ENCODE results near the gene DNMT1. TPM values are rescaled to one million over a fixed set of nuclear protein-coding genes. Genes with fewer than 3 reads are reported as not detected.

The DNMT1 gene
- total RNA-seq, 4 donors from 2014 or later: 13.2 to 38.4 (median 32.0) TPM

DNA sequence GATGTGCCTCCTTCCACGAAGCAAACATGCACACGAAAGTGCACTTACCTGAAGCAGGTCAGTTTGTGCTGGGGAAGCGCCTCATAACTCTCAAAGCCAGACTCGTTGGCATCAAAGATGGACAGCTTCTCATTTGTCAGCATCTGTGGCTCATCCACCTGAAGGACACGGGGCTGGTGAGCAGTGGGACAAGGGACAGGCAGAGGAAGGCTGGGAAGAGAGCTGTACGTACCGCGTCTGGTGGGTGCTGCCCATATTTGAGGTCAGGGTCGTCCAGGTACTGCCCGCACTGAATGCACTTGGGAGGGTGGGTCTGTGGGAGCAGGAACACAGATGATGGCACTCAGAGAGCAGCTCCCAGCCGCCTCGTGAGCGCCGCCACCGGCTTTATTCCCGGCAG, 35.1 kb downstream of the DNMT1 start:
- TF ChIP-seq, protein P1, sequence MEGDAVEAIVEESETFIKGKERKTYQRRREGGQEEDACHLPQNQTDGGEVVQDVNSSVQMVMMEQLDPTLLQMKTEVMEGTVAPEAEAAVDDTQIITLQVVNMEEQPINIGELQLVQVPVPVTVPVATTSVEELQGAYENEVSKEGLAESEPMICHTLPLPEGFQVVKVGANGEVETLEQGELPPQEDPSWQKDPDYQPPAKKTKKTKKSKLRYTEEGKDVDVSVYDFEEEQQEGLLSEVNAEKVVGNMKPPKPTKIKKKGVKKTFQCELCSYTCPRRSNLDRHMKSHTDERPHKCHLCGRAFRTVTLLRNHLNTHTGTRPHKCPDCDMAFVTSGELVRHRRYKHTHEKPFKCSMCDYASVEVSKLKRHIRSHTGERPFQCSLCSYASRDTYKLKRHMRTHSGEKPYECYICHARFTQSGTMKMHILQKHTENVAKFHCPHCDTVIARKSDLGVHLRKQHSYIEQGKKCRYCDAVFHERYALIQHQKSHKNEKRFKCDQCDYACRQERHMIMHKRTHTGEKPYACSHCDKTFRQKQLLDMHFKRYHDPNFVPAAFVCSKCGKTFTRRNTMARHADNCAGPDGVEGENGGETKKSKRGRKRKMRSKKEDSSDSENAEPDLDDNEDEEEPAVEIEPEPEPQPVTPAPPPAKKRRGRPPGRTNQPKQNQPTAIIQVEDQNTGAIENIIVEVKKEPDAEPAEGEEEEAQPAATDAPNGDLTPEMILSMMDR (IDR thresholded peaks at IDR 0.05): no peak
- TF ChIP-seq POLR2A (IDR thresholded peaks at IDR 0.05): no peak
- H3K4me3 ChIP-seq (ENCODE audit: low read depth, poor library complexity, severe bottlenecking): no peak overlapping the region
- no peak for DNase-seq (ENCODE audit: low spot score in 2 of 2)
- intact Hi-C loops (cut with DNase I; ENCODE audit: low total_unique reads): no loop called here
- 94% methylated on average over 16 of the region's 16 CpGs for WGBS, 2 donors

DNA sequence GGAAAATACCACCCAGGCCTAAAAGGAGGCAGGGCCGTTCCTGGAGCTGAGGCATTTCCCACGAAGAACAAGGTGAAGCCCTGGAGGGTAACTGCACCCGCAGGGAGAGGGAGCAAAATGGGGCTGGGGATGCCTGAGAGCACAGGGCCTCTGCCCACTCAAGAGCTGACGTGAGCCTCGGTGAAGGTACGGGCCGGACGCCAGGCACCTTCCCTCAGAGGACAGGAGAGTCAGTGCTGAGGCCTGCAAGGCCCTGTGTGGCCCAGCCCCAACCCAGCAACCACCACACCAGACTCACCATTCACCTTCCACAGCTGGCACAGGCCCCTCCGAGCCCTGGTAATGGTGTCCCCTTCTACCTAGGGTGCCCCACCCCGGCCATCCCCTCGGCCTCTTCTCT, 36.3 kb downstream of the DNMT1 start:
- TF ChIP-seq POLR2A (IDR thresholded peaks at IDR 0.05): no peak
- TF ChIP-seq, protein P1 (IDR thresholded peaks at IDR 0.05): no peak
- 92 to 95% methylated on average over 11 of the region's 11 CpGs for WGBS, 2 donors
- intact Hi-C loops (cut with DNase I; ENCODE audit: low total_unique reads): no loop called here
- DNase-seq (ENCODE audit: low spot score in 2 of 2): no peak
- no peak overlapping the region for H3K4me3 ChIP-seq (ENCODE audit: low read depth, poor library complexity, severe bottlenecking)

GRCh38 chr19:10158071-10158470, 36.7 kb downstream of the DNMT1 start:
- intact Hi-C loops (cut with DNase I; ENCODE audit: low total_unique reads): no loop called here
- DNase-seq (ENCODE audit: low spot score in 2 of 2): no peak
- TF ChIP-seq, protein P1 (IDR thresholded peaks at IDR 0.05): no peak
- no peak for TF ChIP-seq POLR2A (IDR thresholded peaks at IDR 0.05)
- WGBS, 2 donors: 91 to 93% methylated on average over 8 of the region's 8 CpGs
- no peak overlapping the region for H3K4me3 ChIP-seq (ENCODE audit: low read depth, poor library complexity, severe bottlenecking)

GRCh38 chr19:10155839-10156238, 38.9 kb downstream of the DNMT1 start:
- WGBS, 2 donors: 86 to 87% methylated on average over 4 of the region's 4 CpGs
- intact Hi-C loops (cut with DNase I; ENCODE audit: low total_unique reads): no loop called here
- no peak for TF ChIP-seq POLR2A (IDR thresholded peaks at IDR 0.05)
- TF ChIP-seq, protein P1 (IDR thresholded peaks at IDR 0.05): no peak
- no peak overlapping the region for H3K4me3 ChIP-seq (ENCODE audit: low read depth, poor library complexity, severe bottlenecking)
- DNase-seq (ENCODE audit: low spot score in 2 of 2): no peak

- no peak overlapping the region for H3K4me3 ChIP-seq (ENCODE audit: low read depth, poor library complexity, severe bottlenecking)
- 89 to 96% methylated on average over 3 of the region's 3 CpGs for WGBS, 2 donors
- no peak for DNase-seq (ENCODE audit: low spot score in 2 of 2)
- TF ChIP-seq, protein P1 (IDR thresholded peaks at IDR 0.05): no peak
- intact Hi-C loops (cut with DNase I; ENCODE audit: low total_unique reads): no loop called here
These were observed 42.7 kb downstream of the DNMT1 start for GRCh38 chr19:10152100-10152499.

GRCh38 chr19:10151521-10151920, 43.2 kb downstream of the DNMT1 start:
- intact Hi-C loops (cut with DNase I; ENCODE audit: low total_unique reads): no loop called here
- 85% methylated on average over 5 of the region's 5 CpGs for WGBS, 2 donors

More at GRCh38 chr19:10151521-10151920, 43.2 kb downstream of the DNMT1 start:
- TF ChIP-seq POLR2A (IDR thresholded peaks at IDR 0.05): no peak
- TF ChIP-seq, protein P1 (IDR thresholded peaks at IDR 0.05): no peak
- no peak for DNase-seq (ENCODE audit: low spot score in 2 of 2)
- no peak overlapping the region for H3K4me3 ChIP-seq (ENCODE audit: low read depth, poor library complexity, severe bottlenecking)
